Stimulated activated CD4-positive, alpha-beta T cell treated with anti-CD3 and anti-CD28 coated beads, Interleukin-2, amount 100 ng/mL, for 4 hours (primary cell): ENCODE data around the gene OBSL1.
A peak's percentile ranks its signal among the peaks of the same experiment; 100 is the strongest.

Source experiments
- DNase-seq: peaks from one replicate; pipeline ENCODE4 v3.0.0-alpha.2; 2020; ENCODE audit warnings: low read depth

OBSL1 gene

DNA sequence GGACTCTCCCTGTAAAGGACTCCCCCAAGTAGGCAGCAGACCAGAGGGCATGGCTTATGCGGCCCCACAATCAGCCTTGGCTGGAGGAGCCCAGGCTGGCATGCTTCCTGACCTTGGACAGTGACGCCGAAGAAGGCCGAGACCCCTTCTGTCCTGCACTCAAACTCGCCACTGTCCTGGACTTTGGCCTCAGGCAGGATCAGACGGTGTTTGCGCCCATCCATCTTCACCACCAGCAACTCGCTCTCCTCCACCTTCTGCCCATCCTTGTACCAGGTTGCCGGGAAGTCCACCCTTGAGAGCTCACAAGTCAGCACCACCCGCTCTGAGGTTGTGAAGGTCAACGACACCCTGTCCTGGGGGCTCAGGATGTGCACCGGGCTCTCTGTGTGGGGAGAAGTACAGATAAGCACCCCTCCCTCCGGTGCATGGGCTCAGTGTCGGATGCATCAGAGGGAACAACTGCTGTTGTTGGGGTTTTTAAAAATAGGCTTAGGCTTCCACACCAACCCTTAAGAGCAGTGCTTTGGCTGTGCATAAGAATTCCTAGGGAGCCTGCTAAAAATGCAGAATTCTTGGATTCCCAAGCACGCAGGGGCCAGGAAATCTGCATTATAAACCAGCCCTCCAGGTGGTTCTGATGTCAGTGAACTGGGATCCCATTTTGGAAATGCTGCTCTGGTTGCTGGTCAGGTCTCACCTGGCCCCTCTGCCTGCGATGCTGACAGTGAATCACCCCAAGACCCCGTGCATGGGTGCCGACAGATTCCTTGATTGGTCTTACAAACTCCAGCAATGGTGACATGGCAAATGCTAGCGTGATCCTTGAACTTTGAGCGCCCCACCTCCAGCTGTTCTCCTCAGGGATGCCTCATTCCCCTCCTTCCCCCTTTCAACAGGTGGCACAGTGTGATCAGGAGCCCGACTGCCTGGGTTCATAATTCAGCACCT lies 5.9 kb downstream of the OBSL1 start:
- DNase-seq: no peak

DNA sequence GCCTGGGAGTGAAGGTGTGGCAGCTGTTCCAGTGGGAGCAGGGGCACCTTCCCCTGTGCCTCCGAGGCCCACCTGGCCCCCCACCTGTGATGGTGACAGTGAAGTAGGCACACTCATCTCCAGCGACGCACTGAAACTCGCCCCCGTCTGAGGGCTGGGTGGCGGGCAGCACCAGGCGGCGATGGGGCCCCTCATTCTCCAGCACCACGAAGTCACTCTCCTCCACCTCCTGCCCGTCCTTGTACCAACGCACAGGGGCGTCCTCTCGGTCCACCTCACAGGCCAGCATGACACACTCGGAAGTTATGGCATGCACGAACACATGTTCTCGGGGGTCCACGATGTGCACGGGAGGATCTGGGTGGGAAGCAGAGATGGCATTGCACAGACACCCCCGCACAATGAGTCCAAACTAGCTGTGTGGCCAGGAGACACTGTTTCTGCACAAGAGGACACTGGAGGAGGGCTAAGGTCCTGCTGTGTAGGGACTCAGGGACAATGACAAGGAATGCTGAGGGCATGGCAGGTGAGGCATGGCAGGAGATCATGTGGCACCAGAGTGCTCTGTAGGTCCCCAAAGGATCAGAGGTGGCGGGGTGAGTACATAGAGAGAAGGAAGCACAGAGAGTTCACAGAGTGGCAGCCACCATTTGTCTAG lies 7.9 kb downstream of the OBSL1 start:
- no peak for DNase-seq

DNA sequence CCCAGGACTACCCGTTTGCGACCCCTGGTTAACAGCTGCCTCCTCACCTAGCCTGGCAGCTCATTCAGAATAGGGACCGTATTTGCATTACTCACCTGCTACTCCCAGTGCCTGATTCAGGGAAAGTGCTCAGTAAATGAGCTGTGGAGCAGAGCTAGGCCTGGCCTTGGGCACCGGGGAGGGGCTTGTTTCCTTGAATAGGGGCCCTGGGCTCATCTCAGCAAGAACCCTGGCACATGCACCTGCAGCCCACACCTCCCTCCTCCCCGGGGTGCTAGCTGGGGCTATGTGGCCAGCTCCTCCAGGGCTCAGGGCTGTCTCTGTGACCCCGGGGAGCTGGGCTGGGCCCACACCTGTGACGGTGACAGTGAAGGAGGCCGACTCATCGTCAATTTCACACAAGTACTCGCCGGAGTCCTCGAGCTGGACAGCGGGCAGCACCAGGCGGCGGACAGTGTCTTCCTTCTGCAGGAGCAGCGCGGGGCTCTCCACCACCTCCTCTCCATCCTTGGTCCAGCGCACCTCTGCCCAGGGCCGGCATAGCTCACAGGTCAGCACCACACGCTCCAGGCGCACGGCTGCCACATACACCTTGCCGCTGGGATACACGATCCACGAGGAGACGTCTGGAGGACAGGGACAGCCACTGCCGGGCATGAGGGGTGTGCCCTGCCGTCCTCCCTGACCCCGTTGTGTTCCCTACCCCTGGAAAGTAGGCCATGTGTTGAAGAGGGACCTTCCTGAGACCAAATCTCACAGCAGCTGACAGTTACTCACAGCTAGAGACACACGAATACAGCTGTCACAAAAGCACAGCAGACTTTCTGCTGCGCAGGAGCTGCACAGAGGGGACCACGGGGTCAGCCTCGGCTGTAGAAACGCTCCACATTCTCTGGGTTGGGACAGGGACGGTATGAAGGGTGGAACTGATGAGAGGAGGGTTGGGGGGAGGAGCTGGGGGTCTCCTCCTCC lies 9.0 kb downstream of the OBSL1 start:
- no peak for DNase-seq

DNA sequence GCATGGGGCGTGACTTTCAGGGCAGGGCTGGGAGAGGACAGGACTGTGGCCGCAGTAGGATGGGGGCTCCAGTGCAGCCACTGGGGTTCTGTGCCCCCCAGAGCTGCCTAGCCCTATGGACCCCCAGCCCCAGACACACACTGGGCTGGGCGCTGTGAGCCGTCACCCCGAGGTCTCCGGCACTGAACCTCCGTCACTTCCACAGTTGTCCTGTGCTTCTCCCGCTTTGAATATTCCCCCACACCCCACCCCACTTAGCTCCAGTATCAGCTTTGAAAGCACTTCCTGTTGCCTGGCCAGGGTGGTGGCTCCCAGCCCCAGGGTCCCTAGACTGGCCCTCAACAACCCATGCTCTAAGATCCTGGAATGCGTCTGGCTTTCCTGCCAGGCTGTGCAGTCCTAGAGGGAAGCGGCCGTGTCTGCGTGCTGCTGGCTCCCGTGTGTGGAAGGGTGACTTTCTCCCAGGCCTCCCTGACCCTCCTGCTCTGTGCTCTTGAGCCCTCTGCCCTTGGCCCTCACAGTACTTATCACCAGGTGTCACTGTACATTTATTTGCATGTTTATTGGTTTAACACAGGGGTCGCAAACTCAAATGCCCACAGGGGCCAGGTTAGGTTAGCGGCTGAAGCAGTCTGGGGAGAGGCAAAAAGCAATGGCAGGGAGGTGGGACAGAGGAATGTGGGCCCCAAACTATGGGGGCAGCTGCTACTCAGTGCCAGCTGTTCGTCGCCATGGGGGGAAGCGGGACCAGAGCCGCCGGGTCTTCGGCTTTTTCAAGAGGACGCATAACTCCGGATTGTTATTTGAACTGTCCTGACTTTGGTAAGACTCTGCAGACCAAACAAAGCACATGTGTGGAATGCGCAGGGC lies 9.9 kb downstream of the OBSL1 start:
- no peak for DNase-seq

DNA sequence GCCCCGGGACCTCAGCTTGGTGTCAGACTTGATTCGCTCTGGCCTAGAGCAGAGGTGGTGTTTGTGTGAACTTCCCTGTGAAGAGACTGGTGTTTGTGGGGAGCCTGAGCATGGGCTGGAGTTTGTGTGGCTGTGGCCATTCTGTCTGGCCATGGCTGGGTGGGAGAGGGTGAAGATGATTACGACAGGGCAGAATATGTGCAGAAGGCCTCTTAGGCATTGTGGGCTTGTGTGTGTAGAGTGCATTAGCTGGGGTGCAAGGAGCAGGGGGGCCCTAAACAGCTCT lies 10.5 kb downstream of the OBSL1 start:
- DNase-seq: no peak

DNA sequence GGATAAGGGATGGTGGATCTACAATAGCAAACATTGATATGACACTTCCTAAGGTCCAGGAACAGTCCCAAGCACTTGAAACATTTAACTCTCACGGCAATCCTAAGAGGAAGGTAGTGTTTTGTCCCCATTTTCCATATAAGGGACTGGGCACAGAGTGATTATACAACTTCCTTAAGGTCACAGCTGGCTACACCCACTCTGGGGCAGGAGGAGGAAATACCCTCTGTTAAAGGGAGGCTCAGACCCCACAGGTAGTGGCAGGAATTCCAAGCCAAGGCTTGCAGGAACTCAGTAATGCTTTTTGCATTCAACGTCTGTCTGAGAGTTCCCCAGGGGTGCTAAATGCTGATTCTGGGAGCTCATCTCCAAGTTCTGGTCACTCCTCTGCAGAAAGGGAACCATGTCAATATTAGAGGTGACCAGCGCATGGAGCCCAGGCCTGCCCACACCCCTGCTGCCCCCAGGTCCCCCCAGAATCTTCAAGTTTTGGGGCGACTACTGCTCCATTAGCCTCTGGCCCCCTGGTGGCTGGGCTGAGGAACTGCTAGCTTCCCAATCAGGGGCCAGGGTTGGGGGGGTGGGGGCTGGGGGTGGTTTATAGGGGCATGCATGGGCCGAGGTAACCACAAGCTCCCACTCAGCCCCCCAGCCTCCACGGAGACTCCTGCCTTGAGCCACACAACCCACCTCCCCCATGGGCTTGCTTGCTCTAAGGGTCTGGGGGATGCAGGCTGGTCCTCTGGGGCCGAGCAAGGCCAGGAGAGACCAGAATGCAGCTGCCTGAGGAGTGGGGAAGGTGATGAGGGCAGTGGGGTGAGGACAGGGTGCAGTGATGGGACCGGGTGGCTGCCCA lies 11.1 kb downstream of the OBSL1 start:
- no peak for DNase-seq

DNA sequence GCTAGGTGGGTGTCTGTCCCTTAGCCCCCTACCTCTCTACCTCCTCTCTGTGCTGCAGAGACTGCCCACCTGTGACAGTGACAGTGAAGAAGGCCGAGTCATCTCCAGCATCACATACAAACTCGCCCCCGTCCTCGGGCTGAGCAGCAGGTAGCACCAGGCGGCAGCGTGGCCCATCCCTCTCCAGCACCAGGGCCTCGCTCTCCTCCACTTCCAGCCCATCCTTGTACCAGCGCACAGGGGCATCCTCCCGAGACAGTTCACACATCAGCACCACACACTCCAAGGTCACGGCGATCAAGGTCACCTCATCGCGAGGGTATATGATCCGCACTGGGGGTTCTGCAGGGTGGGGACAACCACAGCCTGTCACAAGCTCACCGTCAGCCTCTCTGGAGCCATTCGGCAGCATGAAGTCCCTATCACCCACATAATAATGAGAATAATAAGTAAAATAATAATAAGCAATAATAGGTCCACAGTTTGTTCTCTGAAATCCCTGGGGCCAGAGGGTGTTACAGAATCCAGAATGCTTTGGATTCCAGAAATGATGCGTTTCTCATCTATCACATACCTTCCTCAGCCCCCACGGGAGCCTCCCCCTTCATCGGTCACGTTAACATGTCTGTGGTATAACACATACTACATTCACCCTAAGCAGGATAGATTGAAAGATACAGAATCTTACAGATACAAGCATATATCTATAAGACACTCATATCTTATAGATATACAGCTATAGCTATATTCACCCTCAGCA lies 12.0 kb downstream of the OBSL1 start:
- no peak for DNase-seq

DNA sequence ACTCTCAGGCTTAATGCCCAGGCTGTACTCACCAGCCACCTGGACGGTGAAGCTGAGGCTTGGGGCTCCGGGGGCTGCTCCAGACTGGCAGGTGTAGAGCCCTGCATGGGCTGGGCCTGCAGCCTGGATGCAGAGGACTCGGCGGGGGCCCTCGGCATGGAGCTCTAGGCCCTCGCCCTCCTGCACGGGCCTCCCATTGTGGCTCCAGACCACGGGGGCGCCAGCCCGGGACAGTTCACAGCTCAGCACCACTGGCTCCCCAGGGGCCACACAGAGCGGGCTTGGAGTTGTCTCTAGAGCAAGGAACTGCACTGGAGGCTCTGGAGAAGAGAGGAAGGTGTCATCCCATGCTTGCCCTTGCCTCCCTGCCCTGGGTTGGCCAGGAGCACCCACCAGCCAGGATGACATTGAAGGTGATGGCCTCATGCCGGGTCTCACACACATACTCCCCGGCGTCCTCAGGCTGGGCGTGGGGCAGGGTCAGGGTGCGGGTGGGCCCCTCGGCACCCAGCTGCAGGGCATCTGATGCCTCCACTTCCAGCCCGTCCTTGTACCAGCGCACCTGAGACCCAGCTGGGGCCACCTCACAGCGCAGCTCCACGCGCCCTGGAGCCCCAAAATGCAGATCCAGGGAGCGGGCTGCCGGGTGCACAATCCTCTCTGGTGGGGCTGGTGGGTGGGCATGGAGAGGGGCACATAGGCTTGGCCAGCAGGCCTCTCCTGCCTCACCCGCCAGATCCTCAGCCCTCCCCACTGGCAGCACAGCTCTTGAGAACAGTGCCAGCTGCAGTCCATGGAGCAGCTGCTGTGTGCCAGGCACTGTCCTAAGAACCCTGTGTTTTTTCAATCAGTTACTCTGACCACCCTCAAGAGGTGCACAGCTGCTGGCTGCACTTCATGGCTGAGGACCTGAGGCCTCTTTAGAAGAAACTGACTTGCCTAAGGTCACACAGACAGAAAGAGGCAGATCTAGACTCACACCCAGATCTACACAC lies 13.3 kb downstream of the OBSL1 start:
- DNase-seq: no peak

DNA sequence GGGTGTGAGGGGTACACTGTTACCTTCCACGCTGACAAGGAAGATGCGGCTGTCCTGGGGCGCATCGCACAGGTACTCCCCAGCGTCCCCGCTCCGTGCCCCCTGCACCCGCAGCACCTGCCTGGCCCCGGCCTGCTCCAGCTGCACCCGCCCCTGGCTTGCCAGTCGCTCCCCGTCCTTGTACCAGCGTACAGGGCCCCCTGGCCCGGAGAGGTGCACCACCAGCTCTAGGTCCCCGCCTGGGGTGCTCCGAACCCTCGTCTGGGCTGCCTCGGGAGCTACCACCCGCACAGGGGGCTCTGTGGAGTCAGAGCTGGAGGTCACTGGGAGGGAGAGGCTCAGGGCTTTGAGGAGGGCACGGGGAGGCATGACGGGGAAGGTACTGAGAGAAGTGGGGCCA lies 14.0 kb downstream of the OBSL1 start:
- no peak for DNase-seq

DNA sequence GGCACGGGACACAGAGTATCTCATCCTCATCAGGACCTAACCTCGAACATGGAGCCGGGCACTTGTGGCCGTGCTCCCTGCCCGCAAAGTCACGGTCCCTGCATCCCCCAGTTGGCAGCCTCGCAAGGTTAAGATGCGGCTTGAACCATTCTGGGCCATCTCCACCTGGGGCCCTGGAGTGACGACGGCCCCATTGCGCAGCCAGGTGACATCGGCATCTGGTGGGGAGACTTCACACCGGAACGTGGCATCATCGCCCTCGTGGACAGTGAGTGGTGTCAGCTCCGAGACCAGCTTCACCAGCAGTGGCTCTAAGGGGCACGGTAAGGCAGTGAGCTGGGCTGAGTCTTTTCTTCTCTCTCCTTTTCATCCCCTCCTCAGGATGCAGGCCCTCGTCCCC lies 14.9 kb downstream of the OBSL1 start:
- DNase-seq: no peak

DNA sequence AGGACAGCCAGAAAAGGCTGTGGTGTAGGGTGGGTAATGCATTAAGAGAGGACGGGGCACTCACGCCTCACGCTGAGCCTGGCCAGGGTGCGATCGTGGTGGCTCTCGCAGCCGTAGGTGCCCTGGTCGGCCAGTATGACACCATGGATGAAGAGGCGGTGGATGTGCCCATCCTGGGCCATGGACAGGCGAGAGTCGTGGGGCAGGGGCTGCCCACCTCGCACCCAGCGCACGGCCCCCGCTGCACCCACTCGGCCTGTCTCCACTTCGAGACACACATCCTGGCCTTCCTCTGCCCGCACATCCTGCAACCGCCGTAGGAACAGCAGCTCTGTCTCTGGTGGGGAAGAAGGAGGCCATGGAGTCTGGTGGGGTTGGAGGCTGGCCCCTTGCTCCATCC lies 15.4 kb downstream of the OBSL1 start:
- DNase-seq: no peak

DNA sequence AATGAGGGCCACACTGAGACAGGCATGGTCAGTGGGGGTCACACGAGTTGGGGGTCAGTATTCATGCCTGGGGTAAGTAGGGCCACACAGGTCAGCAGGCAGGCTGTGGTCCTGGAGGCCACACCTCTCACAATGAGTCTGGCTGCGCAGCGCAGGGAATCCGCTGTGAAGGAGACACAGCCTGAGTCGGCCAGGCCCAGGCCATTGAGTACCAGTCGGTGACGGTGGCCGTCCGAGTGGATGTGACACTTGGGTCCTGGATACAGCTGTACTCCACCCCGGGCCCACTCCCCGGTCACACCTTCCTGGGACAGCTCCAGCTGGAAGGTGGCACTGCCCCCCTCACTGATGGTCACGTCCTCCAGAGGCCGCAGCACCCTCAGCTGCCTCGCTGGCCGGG lies 17.0 kb downstream of the OBSL1 start:
- no peak for DNase-seq

DNA sequence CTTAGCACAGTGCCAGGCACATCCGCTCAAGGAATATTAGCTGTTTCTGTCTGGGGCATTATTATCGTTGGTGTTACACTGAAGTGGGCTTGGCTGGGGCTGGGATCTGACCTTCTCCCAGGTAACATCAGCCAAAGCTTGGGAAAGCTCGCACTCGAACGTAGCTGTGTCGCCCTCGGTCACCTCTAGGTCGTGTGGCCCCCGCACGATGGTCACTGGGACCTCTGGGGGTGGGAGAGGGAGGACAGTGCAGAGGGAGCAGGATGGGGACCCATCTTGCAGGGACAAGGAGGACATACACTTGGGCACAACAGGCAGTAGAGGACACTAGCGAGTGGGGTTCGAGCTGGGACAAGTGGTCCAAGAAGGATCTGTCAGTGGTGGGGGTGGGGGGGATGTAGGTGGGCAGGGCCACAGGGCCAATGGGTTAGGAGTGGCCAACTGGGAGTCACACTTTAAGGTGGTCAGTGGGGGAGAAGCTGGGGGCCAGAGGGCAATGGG lies 17.8 kb downstream of the OBSL1 start:
- DNase-seq: no peak

DNA sequence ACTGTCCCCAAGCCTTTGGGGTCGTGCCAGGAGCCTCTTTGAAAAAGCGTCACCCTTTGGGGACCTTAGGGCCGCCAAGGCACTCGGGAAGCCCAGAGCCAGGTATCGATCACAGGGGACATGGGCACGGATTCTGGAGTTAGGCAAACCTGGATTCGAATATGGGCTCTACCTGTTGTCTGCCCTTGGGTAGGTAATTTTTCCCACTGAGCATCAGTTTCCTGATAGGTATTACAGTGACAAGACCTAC lies 18.2 kb downstream of the OBSL1 start:
- no peak for DNase-seq

DNA sequence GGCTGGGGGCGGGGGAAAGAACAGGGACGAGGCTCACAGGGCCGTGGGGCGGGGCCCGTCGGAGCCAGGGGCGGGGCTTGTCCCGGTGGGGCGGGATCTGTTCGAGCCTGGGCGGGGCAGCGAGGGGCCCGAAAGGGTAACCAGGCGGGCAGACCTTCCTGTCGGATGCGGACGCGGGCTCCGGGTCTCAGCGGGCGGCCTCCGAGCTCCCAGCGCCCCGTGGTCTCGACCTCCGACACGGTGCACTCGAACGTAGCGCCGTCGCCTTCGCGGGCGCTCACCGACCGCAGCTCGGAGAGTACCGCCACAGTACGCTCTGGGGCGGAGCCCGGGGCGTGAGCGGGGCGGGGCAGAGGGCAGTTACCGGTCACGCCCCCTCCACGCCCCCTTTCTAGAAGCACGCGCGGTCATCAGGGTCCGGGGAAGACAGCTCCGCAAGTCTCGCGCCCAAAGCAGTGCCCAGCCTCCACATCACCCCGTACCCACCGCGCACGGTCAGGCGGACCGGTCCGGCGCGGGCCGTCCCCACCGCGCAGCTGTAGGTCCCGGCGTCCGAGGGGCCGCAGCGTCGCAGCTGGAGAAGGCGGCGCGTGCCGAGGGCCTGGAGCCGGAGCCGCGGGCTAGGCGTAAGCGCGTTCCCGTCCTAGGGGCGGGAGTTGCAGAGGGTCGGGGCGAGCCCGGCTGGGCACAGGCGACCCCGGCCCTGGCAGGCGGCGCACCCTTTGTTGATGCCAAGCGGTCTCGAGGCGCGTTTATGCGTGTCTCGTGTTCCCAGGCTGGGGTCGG lies 18.8 kb downstream of the OBSL1 start:
- DNase-seq: peak; percentile 68

DNA sequence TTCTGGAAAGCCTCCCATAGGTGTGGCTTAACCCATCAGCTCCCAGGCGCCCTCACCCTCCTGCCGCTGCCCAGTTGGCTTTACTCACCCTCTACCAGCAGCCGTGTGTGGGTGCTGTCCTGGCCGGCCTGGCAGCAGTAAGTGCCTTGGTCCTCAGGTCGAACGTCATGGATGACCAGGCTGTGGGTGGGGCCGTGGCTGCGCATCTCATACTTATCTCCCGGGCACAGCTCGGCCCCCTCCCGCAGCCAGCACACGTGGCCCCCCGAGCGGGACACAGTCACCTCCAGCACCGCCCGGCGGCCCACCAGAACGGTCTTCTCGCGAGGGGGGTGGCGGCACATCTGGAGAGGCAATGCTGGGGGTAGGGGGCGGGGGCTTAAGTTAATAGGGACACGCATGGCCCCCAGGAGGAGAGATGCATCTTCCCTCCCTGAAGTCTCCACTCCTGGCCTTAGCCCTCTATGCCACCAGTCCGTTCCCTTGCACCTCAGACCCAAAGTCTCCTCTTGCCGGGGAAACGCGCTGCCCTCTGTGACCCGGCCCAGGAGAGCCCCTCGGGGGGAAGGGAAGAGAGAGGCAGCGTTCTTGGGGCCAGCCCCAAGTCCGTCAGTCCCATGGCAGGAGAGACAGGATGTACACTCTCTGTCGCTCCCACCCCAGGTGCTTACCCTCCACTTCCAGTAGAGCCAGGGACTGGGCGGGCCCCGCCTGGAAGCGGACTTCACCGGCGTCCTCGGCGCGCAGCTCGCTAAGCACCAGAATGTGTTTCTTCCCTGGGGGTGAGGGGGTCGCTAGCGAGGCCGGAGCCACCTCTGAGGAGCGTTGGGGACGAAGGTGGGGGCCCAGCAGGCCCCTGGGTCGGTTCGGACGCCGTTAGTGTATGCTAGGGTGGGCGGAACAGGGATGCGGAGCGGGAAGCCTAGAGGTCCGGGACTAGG lies 19.6 kb downstream of the OBSL1 start:
- no peak for DNase-seq

DNA sequence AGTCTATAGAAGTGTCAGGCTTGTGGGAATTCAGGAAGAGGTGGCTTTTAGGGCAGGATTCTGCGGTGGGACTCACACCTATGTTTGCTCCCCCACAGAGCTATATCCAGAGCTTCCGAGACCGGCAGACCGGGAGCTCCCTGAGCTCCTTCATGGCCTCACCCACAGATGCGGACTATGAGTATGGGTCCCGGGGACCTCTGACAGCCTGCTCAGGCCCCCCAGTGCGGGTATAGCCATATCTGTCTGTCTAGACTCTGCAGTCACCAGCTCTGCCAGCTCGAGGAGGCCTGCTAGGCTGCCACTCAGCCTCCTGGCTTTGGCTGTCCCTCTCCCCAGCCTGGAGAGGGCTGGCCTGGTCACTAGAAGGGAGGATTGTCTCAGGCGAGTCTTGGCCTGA lies 21.7 kb downstream of the OBSL1 start:
- no peak for DNase-seq
